ENCODE data around the gene CEP95.

Gene CEP95

GRCh38 chr17:64503821-64504768 is 2.7 kb upstream of the CEP95 start:
- Histone ChIP-seq H3K4me3 (ENCODE audit: low read depth in 1 of 2, low read length in 2 of 2) (peak overlapping the region; percentile 83 to 100), H3K27ac (ENCODE audit: low read length) (peak overlapping the region; percentile 100), H3K27me3 (ENCODE audit: low read depth, low read length) (no peaks in the 10 kb centered on the region), H3K36me3 (ENCODE audit: control insufficient read depth in 1 of 2, insufficient read depth in 2 of 2, low read length in 2 of 2) (peaks cover 62 to 75% of the 10 kb centered on the region in 2 donors), H3K4me1 (ENCODE audit: control insufficient read depth in 1 of 2, insufficient read depth in 2 of 2, low read length in 2 of 2) (peaks cover 21 to 66% of the 10 kb centered on the region in 2 donors), H3K9me3 (ENCODE audit: control insufficient read depth in 1 of 2, low read length in 2 of 2) (no peaks in the 10 kb centered on the region)

GRCh38 chr17:64504769-64505339 is 1.9 kb upstream of the CEP95 start:
- Histone ChIP-seq H3K27me3 (ENCODE audit: low read depth, low read length) (no peaks in the 10 kb centered on the region), H3K36me3 (ENCODE audit: control insufficient read depth in 1 of 2, insufficient read depth in 2 of 2, low read length in 2 of 2) (peaks cover 56 to 72% of the 10 kb centered on the region in 2 donors), H3K4me1 (ENCODE audit: control insufficient read depth in 1 of 2, insufficient read depth in 2 of 2, low read length in 2 of 2) (peaks cover 21 to 67% of the 10 kb centered on the region in 2 donors), H3K9me3 (ENCODE audit: control insufficient read depth in 1 of 2, low read length in 2 of 2) (no peaks in the 10 kb centered on the region), H3K27ac (ENCODE audit: low read length) (peak overlapping the region; percentile 100), H3K4me3 (ENCODE audit: low read depth in 1 of 2, low read length in 2 of 2) (peak overlapping the region; percentile 83 to 100)

GRCh38 chr17:64505340-64506200 is 1.2 kb upstream of the CEP95 start:
- peaks cover 21 to 65% of the 10 kb centered on the region in 2 donors for H3K4me1 ChIP-seq (ENCODE audit: control insufficient read depth in 1 of 2, insufficient read depth in 2 of 2, low read length in 2 of 2)
- H3K27me3 ChIP-seq (ENCODE audit: low read depth, low read length), result no peaks in the 10 kb centered on the region
- peak overlapping the region; percentile 83 to 100 for H3K4me3 ChIP-seq (ENCODE audit: low read depth in 1 of 2, low read length in 2 of 2)
- peak overlapping the region; percentile 100 for H3K27ac ChIP-seq (ENCODE audit: low read length)
- H3K9me3 ChIP-seq (ENCODE audit: control insufficient read depth in 1 of 2, low read length in 2 of 2), result no peaks in the 10 kb centered on the region
- peaks cover 54 to 68% of the 10 kb centered on the region in 2 donors for H3K36me3 ChIP-seq (ENCODE audit: control insufficient read depth in 1 of 2, insufficient read depth in 2 of 2, low read length in 2 of 2)

GRCh38 chr17:64506201-64506575 is 589 bp upstream of the CEP95 start, which contains the start of gene DDX5:
DDX5 (minus strand) TSS chr17:64506289; CDS start chr17:64506119, 170 bp downstream.
- Histone ChIP-seq H3K4me1 (ENCODE audit: control insufficient read depth in 1 of 2, insufficient read depth in 2 of 2, low read length in 2 of 2) (peaks cover 21 to 59% of the 10 kb centered on the region in 2 donors), H3K36me3 (ENCODE audit: control insufficient read depth in 1 of 2, insufficient read depth in 2 of 2, low read length in 2 of 2) (peaks cover 47 to 64% of the 10 kb centered on the region in 2 donors), H3K9me3 (ENCODE audit: control insufficient read depth in 1 of 2, low read length in 2 of 2) (no peaks in the 10 kb centered on the region), H3K27ac (ENCODE audit: low read length) (peak within 1 kb of the TSS; percentile 100), H3K27me3 (ENCODE audit: low read depth, low read length) (no peaks in the 10 kb centered on the region), H3K4me3 (ENCODE audit: low read depth in 1 of 2, low read length in 2 of 2) (peak within 1 kb of the TSS; percentile 83 to 100)

- peaks cover 42 to 52% of the 10 kb centered on the region in 2 donors for H3K36me3 ChIP-seq (ENCODE audit: control insufficient read depth in 1 of 2, insufficient read depth in 2 of 2, low read length in 2 of 2)
- peak overlapping the region; percentile 83 to 100 for H3K4me3 ChIP-seq (ENCODE audit: low read depth in 1 of 2, low read length in 2 of 2)
- peaks cover 16 to 47% of the 10 kb centered on the region in 2 donors for H3K4me1 ChIP-seq (ENCODE audit: control insufficient read depth in 1 of 2, insufficient read depth in 2 of 2, low read length in 2 of 2)
- no peaks in the 10 kb centered on the region for H3K27me3 ChIP-seq (ENCODE audit: low read depth, low read length)
- H3K9me3 ChIP-seq (ENCODE audit: control insufficient read depth in 1 of 2, low read length in 2 of 2), result no peaks in the 10 kb centered on the region
- H3K27ac ChIP-seq (ENCODE audit: low read length), result peak overlapping the region; percentile 100
Measured at GRCh38 chr17:64507413-64507782, 621 bp downstream of the CEP95 start.

- no peaks in the 10 kb centered on the region for H3K27me3 ChIP-seq (ENCODE audit: low read depth, low read length)
- H3K36me3 ChIP-seq (ENCODE audit: control insufficient read depth in 1 of 2, insufficient read depth in 2 of 2, low read length in 2 of 2), result peaks cover 34 to 39% of the 10 kb centered on the region in 2 donors
- H3K4me1 ChIP-seq (ENCODE audit: control insufficient read depth in 1 of 2, insufficient read depth in 2 of 2, low read length in 2 of 2), result peaks cover 6 to 34% of the 10 kb centered on the region in 2 donors
- H3K9me3 ChIP-seq (ENCODE audit: control insufficient read depth in 1 of 2, low read length in 2 of 2), result no peaks in the 10 kb centered on the region
- H3K27ac ChIP-seq (ENCODE audit: low read length), result no peak overlapping the region
- peak overlapping the region; percentile 83 to 100 for H3K4me3 ChIP-seq (ENCODE audit: low read depth in 1 of 2, low read length in 2 of 2)
Measured at GRCh38 chr17:64508683-64509082, 1.9 kb downstream of the CEP95 start.

- Histone ChIP-seq H3K4me1 (ENCODE audit: control insufficient read depth in 1 of 2, insufficient read depth in 2 of 2, low read length in 2 of 2) (peaks cover under 1 to 29% of the 10 kb centered on the region in 2 donors), H3K36me3 (ENCODE audit: control insufficient read depth in 1 of 2, insufficient read depth in 2 of 2, low read length in 2 of 2) (peaks cover 29 to 35% of the 10 kb centered on the region in 2 donors), H3K9me3 (ENCODE audit: control insufficient read depth in 1 of 2, low read length in 2 of 2) (no peaks in the 10 kb centered on the region), H3K4me3 (ENCODE audit: low read depth in 1 of 2, low read length in 2 of 2) (no peak overlapping the region), H3K27ac (ENCODE audit: low read length) (no peak overlapping the region), H3K27me3 (ENCODE audit: low read depth, low read length) (no peaks in the 10 kb centered on the region)
Measured at GRCh38 chr17:64509179-64509578, 2.4 kb downstream of the CEP95 start.

GRCh38 chr17:64515419-64515818 is 8.6 kb downstream of the CEP95 start:
- H3K4me1 ChIP-seq (ENCODE audit: control insufficient read depth in 1 of 2, insufficient read depth in 2 of 2, low read length in 2 of 2), result no peaks in the 10 kb centered on the region
- no peak overlapping the region for H3K27ac ChIP-seq (ENCODE audit: low read length)
- H3K36me3 ChIP-seq (ENCODE audit: control insufficient read depth in 1 of 2, insufficient read depth in 2 of 2, low read length in 2 of 2), result peaks cover 45 to 61% of the 10 kb centered on the region in 2 donors
- H3K9me3 ChIP-seq (ENCODE audit: control insufficient read depth in 1 of 2, low read length in 2 of 2), result no peaks in the 10 kb centered on the region
- no peak overlapping the region for H3K4me3 ChIP-seq (ENCODE audit: low read depth in 1 of 2, low read length in 2 of 2)
- no peaks in the 10 kb centered on the region for H3K27me3 ChIP-seq (ENCODE audit: low read depth, low read length)

GRCh38 chr17:64515829-64516228 is 9.1 kb downstream of the CEP95 start:
- Histone ChIP-seq H3K4me3 (ENCODE audit: low read depth in 1 of 2, low read length in 2 of 2) (no peak overlapping the region), H3K36me3 (ENCODE audit: control insufficient read depth in 1 of 2, insufficient read depth in 2 of 2, low read length in 2 of 2) (peaks cover 45 to 61% of the 10 kb centered on the region in 2 donors), H3K27ac (ENCODE audit: low read length) (no peak overlapping the region), H3K4me1 (ENCODE audit: control insufficient read depth in 1 of 2, insufficient read depth in 2 of 2, low read length in 2 of 2) (no peaks in the 10 kb centered on the region), H3K9me3 (ENCODE audit: control insufficient read depth in 1 of 2, low read length in 2 of 2) (no peaks in the 10 kb centered on the region), H3K27me3 (ENCODE audit: low read depth, low read length) (no peaks in the 10 kb centered on the region)

GRCh38 chr17:64519601-64520000 is 12.8 kb downstream of the CEP95 start:
- Histone ChIP-seq H3K36me3 (ENCODE audit: control insufficient read depth in 1 of 2, insufficient read depth in 2 of 2, low read length in 2 of 2) (peaks cover 46 to 77% of the 10 kb centered on the region in 2 donors), H3K4me1 (ENCODE audit: control insufficient read depth in 1 of 2, insufficient read depth in 2 of 2, low read length in 2 of 2) (no peaks in the 10 kb centered on the region), H3K27me3 (ENCODE audit: low read depth, low read length) (no peaks in the 10 kb centered on the region)

GRCh38 chr17:64520359-64520758 is 13.6 kb downstream of the CEP95 start:
- Histone ChIP-seq H3K36me3 (ENCODE audit: control insufficient read depth in 1 of 2, insufficient read depth in 2 of 2, low read length in 2 of 2) (peaks cover 40 to 78% of the 10 kb centered on the region in 2 donors), H3K4me3 (ENCODE audit: low read depth in 1 of 2, low read length in 2 of 2) (no peak overlapping the region), H3K27ac (ENCODE audit: low read length) (no peak overlapping the region), H3K27me3 (ENCODE audit: low read depth, low read length) (no peaks in the 10 kb centered on the region), H3K9me3 (ENCODE audit: control insufficient read depth in 1 of 2, low read length in 2 of 2) (no peaks in the 10 kb centered on the region), H3K4me1 (ENCODE audit: control insufficient read depth in 1 of 2, insufficient read depth in 2 of 2, low read length in 2 of 2) (no peaks in the 10 kb centered on the region)

More at GRCh38 chr17:64519601-64520000, 12.8 kb downstream of the CEP95 start:
- Histone ChIP-seq H3K4me3 (ENCODE audit: low read depth in 1 of 2, low read length in 2 of 2) (no peak overlapping the region), H3K27ac (ENCODE audit: low read length) (no peak overlapping the region), H3K9me3 (ENCODE audit: control insufficient read depth in 1 of 2, low read length in 2 of 2) (no peaks in the 10 kb centered on the region)

Measured in muscle layer of duodenum (tissue), 2 donors.